Measurements from ENCODE around the gene PDE11A.
"Not testable (repeated sequence)": the region's sequence is repeated elsewhere in the genome, so short reads cannot be mapped to it uniquely, and the experiment has no call there.

Gene PDE11A

DNA sequence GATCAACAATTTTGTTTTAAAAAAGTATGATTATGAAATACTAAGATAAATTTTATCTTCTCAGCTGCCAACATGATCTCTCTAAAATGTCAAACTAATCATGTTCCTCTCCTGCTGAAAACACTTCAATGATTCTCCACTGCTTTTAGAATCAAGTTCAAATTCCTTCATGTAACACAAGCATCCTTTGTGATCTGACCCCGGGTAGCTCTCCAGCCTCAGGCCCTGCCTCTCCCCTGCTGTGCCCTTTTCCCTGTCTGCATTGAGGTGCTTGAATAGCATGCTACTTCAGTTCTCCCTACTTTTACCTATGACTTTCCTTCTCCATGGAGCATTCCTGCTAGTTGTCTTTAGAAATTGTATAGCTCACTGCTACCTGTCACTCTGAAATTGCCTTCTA is 274.8 kb downstream of the PDE11A start:
- Histone ChIP-seq H3K27me3 (ENCODE audit: control insufficient read depth, insufficient read depth, low read length) (peaks cover 13% of the 10 kb centered on the region), H3K9ac (ENCODE audit: low read depth, low read length) (no peak overlapping the region), H3K4me1 (ENCODE audit: control insufficient read depth, insufficient read depth, low read length) (no peaks in the 10 kb centered on the region), H3K4me2 (ENCODE audit: low read length) (no peak overlapping the region), H3K4me3 (ENCODE audit: low read length) (no peak overlapping the region), H3K9me3 (replicated peaks; ENCODE audit: low read length) (no peaks in the 10 kb centered on the region), H3K36me3 (ENCODE audit: insufficient read depth, low read length) (no peaks in the 10 kb centered on the region)

DNA sequence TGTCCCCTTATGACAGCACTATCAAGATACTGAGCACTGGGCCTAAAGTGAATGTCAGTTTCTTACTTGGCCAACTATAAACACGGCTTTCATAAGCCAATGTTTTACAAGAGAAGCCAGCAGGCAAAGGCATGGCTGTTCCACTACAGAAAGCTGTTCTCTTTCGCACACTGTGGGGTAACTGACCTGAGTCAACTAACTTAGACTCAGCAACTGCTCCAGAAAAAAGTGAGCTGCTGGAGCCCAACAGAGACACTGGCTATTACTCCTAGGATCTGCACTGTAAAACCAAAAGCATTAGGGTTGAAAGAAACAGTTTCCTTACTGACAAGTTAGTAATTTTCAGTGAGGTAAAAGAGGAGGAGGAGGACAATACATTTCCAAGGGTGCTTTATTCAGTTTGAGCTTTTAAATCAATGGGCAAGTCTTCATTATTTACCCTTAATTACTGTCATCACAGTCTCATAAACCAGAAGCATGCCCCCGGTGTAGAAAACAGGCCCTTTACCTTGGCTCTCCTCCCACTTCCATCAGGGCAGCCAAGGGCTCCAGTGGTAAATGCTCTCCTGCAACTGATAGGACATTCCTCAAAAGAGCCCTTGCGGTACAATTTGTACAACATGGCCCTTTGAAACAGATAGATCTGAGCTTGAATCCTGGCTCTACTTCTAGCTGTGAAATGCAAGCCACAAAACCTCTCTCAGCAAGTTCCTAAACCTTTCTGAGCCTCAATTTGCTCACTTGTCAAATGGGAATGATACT is 275.7 kb downstream of the PDE11A start:
- Histone ChIP-seq H3K4me1 (ENCODE audit: control insufficient read depth, insufficient read depth, low read length) (no peaks in the 10 kb centered on the region), H3K4me3 (ENCODE audit: low read length) (no peak overlapping the region), H3K27me3 (ENCODE audit: control insufficient read depth, insufficient read depth, low read length) (peaks cover 13% of the 10 kb centered on the region), H3K36me3 (ENCODE audit: insufficient read depth, low read length) (no peaks in the 10 kb centered on the region), H3K9ac (ENCODE audit: low read depth, low read length) (no peak overlapping the region), H3K9me3 (replicated peaks; ENCODE audit: low read length) (no peaks in the 10 kb centered on the region), H3K4me2 (ENCODE audit: low read length) (no peak overlapping the region)

- Histone ChIP-seq H3K4me1 (ENCODE audit: control insufficient read depth, insufficient read depth, low read length) (no peaks in the 10 kb centered on the region), H3K9me3 (replicated peaks; ENCODE audit: low read length) (no peaks in the 10 kb centered on the region), H3K9ac (ENCODE audit: low read depth, low read length) (no peak overlapping the region), H3K27me3 (ENCODE audit: control insufficient read depth, insufficient read depth, low read length) (peaks cover 13% of the 10 kb centered on the region), H3K36me3 (ENCODE audit: insufficient read depth, low read length) (no peaks in the 10 kb centered on the region), H3K4me2 (ENCODE audit: low read length) (no peak overlapping the region), H3K4me3 (ENCODE audit: low read length) (no peak overlapping the region)
Observed at GRCh38 chr2:177796011-177796410, 276.6 kb downstream of the PDE11A start.

DNA sequence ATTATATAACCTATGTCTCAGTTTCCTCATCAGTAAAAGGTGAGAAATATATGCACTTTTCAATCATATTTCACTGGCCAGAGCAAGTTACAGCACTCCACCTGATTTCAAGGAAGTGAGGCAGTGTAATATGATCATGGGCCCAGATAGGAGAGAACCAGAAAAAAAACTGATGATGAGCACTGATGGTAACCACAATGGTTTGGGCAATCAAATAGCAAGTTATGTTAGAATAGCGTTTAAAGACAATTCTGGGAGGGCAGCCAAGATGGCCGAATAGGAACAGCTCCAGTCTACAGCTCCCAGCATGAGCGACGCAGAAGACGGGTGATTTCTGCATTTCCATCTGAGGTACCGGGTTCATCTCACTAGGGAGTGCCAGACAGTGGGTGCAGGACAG is 287.4 kb downstream of the PDE11A start:
- not testable (repeated sequence) for H3K36me3 ChIP-seq (ENCODE audit: insufficient read depth, low read length); H3K27me3 ChIP-seq (ENCODE audit: control insufficient read depth, insufficient read depth, low read length); H3K4me2 ChIP-seq (ENCODE audit: low read length); H3K9ac ChIP-seq (ENCODE audit: low read depth, low read length); H3K9me3 ChIP-seq (replicated peaks; ENCODE audit: low read length); H3K4me3 ChIP-seq (ENCODE audit: low read length)
- H3K4me1 ChIP-seq (ENCODE audit: control insufficient read depth, insufficient read depth, low read length): peaks cover 19% of the 10 kb centered on the region

GRCh38 chr2:177784745-177785067 is 287.9 kb downstream of the PDE11A start:
- H3K4me3 ChIP-seq (ENCODE audit: low read length): no peak overlapping the region

GRCh38 chr2:177783835-177784744 is 288.5 kb downstream of the PDE11A start:
- Histone ChIP-seq H3K9me3 (replicated peaks; ENCODE audit: low read length) (no peaks in the 10 kb centered on the region), H3K9ac (ENCODE audit: low read depth, low read length) (no peak overlapping the region), H3K27me3 (ENCODE audit: control insufficient read depth, insufficient read depth, low read length) (no peaks in the 10 kb centered on the region), H3K4me2 (ENCODE audit: low read length) (peak overlapping the region; percentile 78), H3K4me3 (ENCODE audit: low read length) (peak overlapping the region; percentile 51), H3K36me3 (ENCODE audit: insufficient read depth, low read length) (no peaks in the 10 kb centered on the region), H3K4me1 (ENCODE audit: control insufficient read depth, insufficient read depth, low read length) (peaks cover 19% of the 10 kb centered on the region)

More at GRCh38 chr2:177784745-177785067, 287.9 kb downstream of the PDE11A start:
- H3K27me3 ChIP-seq (ENCODE audit: control insufficient read depth, insufficient read depth, low read length): no peaks in the 10 kb centered on the region
- peak overlapping the region; percentile 78 for H3K4me2 ChIP-seq (ENCODE audit: low read length)
- H3K9ac ChIP-seq (ENCODE audit: low read depth, low read length): no peak overlapping the region
- H3K36me3 ChIP-seq (ENCODE audit: insufficient read depth, low read length): no peaks in the 10 kb centered on the region
- peaks cover 19% of the 10 kb centered on the region for H3K4me1 ChIP-seq (ENCODE audit: control insufficient read depth, insufficient read depth, low read length)
- H3K9me3 ChIP-seq (replicated peaks; ENCODE audit: low read length): no peaks in the 10 kb centered on the region

DNA sequence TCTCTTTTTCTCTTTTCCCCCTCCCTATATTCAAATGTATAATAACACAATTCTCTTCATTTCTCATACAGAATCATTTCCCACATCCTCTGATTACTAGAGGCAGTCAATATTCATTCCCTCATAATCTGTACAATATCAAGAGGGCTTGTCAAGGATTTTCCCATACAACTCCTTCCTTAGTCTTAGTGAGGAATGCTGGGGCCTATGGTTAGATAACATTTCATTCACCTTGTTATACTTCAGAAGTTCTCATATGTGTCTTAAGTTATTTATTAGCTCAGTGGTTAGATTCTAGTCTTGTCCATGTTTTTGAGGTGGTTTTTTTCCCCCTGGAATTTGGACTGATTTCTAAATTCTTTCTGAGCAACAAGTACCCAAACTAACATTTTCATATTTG is 289.5 kb downstream of the PDE11A start:
- Histone ChIP-seq H3K4me3 (ENCODE audit: low read length) (no peak overlapping the region), H3K9me3 (replicated peaks; ENCODE audit: low read length) (no peaks in the 10 kb centered on the region), H3K4me2 (ENCODE audit: low read length) (no peak overlapping the region), H3K27me3 (ENCODE audit: control insufficient read depth, insufficient read depth, low read length) (peaks cover 4% of the 10 kb centered on the region), H3K4me1 (ENCODE audit: control insufficient read depth, insufficient read depth, low read length) (peaks cover 19% of the 10 kb centered on the region), H3K9ac (ENCODE audit: low read depth, low read length) (no peak overlapping the region), H3K36me3 (ENCODE audit: insufficient read depth, low read length) (no peaks in the 10 kb centered on the region)

- Histone ChIP-seq H3K9me3 (replicated peaks; ENCODE audit: low read length) (no peaks in the 10 kb centered on the region), H3K4me2 (ENCODE audit: low read length) (no peak overlapping the region), H3K9ac (ENCODE audit: low read depth, low read length) (no peak overlapping the region), H3K4me1 (ENCODE audit: control insufficient read depth, insufficient read depth, low read length) (peaks cover 19% of the 10 kb centered on the region), H3K27me3 (ENCODE audit: control insufficient read depth, insufficient read depth, low read length) (peaks cover 6% of the 10 kb centered on the region), H3K4me3 (ENCODE audit: low read length) (no peak overlapping the region), H3K36me3 (ENCODE audit: insufficient read depth, low read length) (no peaks in the 10 kb centered on the region)
Observed at GRCh38 chr2:177782613-177783012, 290.0 kb downstream of the PDE11A start.

DNA sequence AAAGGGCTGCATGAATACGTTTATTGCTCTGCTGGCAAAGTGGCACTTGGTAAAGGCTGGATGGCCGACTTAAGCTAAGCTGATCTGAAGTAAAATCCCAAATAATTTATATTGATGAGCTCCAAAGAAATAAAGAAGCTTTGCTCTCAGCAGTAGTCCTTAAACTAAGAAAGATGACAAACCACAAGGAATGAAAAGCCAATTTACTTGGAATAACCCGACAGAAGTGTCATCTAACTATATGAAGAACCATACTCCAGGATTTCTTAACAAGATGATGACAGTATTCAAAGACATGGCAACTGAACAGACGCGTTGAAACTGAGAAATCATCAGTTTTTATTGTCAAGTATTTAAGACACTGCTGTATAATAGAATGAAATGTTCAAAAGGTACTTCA is 294.1 kb downstream of the PDE11A start:
- Histone ChIP-seq H3K4me2 (ENCODE audit: low read length) (no peak overlapping the region), H3K9me3 (replicated peaks; ENCODE audit: low read length) (no peaks in the 10 kb centered on the region), H3K36me3 (ENCODE audit: insufficient read depth, low read length) (no peaks in the 10 kb centered on the region), H3K4me3 (ENCODE audit: low read length) (no peak overlapping the region), H3K9ac (ENCODE audit: low read depth, low read length) (no peak overlapping the region), H3K27me3 (ENCODE audit: control insufficient read depth, insufficient read depth, low read length) (peaks cover 19% of the 10 kb centered on the region), H3K4me1 (ENCODE audit: control insufficient read depth, insufficient read depth, low read length) (peaks cover 3% of the 10 kb centered on the region)

DNA sequence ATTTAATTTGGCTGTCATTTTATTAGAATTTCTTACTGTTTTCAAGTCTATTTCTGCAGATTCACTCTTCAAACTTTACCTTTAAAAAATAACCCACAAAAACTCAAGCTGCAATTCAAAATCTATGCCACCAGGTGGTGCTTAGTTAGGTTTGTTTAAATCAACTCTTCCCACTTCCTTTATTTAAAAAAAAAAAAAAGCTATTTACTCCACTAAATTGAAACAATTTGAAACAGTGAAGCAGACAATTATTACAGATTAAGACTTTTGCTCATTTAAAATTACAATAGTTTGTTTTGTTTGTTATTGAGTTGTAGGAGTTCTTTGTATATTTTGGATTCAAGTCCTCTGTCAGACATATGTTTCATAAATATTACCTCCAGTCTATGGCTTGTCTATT is 300.0 kb downstream of the PDE11A start:
- no peak overlapping the region for H3K4me3 ChIP-seq (ENCODE audit: low read length)
- H3K4me1 ChIP-seq (ENCODE audit: control insufficient read depth, insufficient read depth, low read length): no peaks in the 10 kb centered on the region
- H3K4me2 ChIP-seq (ENCODE audit: low read length): no peak overlapping the region

GRCh38 chr2:177771191-177771590 is 301.4 kb downstream of the PDE11A start:
- Histone ChIP-seq H3K9ac (ENCODE audit: low read depth, low read length) (no peak overlapping the region), H3K9me3 (replicated peaks; ENCODE audit: low read length) (no peaks in the 10 kb centered on the region), H3K4me3 (ENCODE audit: low read length) (no peak overlapping the region)

More for the DNA sequence above, 300.0 kb downstream of the PDE11A start:
- H3K9me3 ChIP-seq (replicated peaks; ENCODE audit: low read length): no peaks in the 10 kb centered on the region
- peaks cover 13% of the 10 kb centered on the region for H3K27me3 ChIP-seq (ENCODE audit: control insufficient read depth, insufficient read depth, low read length)
- H3K9ac ChIP-seq (ENCODE audit: low read depth, low read length): no peak overlapping the region
- no peaks in the 10 kb centered on the region for H3K36me3 ChIP-seq (ENCODE audit: insufficient read depth, low read length)

More at GRCh38 chr2:177771191-177771590, 301.4 kb downstream of the PDE11A start:
- no peak overlapping the region for H3K4me2 ChIP-seq (ENCODE audit: low read length)
- no peaks in the 10 kb centered on the region for H3K36me3 ChIP-seq (ENCODE audit: insufficient read depth, low read length)
- H3K4me1 ChIP-seq (ENCODE audit: control insufficient read depth, insufficient read depth, low read length): no peaks in the 10 kb centered on the region
- peaks cover 13% of the 10 kb centered on the region for H3K27me3 ChIP-seq (ENCODE audit: control insufficient read depth, insufficient read depth, low read length)

Measured in skeletal muscle satellite cell (primary cell).